Measurements from ENCODE around the gene NONO. TPM values are rescaled to one million over a fixed set of nuclear protein-coding genes. Genes with fewer than 3 reads are reported as not detected.

Gene NONO
- total RNA-seq, 1 donor from 2014 or later = 353 TPM

Other genes with a start within 250 kb of the NONO start
- gene SNX12, start 215.3 kb upstream of the NONO start, total RNA-seq = 71.9 and 76.3 TPM in 2 replicates
- gene FOXO4, start 187.8 kb upstream of the NONO start, total RNA-seq = 5.9 and 9.7 TPM in 2 replicates
- gene CXorf65, start 176.9 kb upstream of the NONO start, total RNA-seq = not detected in 2 replicates
- 0.13 and 0.25 TPM in 2 replicates for gene IL2RG, start 172.1 kb upstream of the NONO start, total RNA-seq
- gene MED12, start 165.0 kb upstream of the NONO start, total RNA-seq = 29.0 and 36.4 TPM in 2 replicates
- under 0.01 and 0.13 TPM in 2 replicates for gene NLGN3, start 138.8 kb upstream of the NONO start, total RNA-seq
- not detected in 2 replicates for gene GJB1, start 60.4 kb upstream of the NONO start, total RNA-seq
- 8.5 and 12.1 TPM in 2 replicates for gene ZMYM3, start 29.5 kb upstream of the NONO start, total RNA-seq
- 0.38 and 0.64 TPM in 2 replicates for gene ITGB1BP2, start 18.1 kb downstream of the NONO start, total RNA-seq
- 27.5 and 29.1 TPM in 2 replicates for gene TAF1, start 82.7 kb downstream of the NONO start, total RNA-seq
- gene OGT, start 249.5 kb downstream of the NONO start, total RNA-seq = 65.6 and 117 TPM in 2 replicates

Data from dermis microvascular lymphatic vessel endothelial cell (primary cell).